ENCODE measurements around the gene NFIA. TPM values are rescaled to one million over a fixed set of nuclear protein-coding genes. Genes with fewer than 3 reads are reported as not detected.

Gene NFIA
- total and polyA plus RNA-seq, 2 donors (not counting 1 experiment from before 2014, with no cell fraction given): 0.28 to 0.54 TPM

GRCh38 chr1:61102041-61102440 is 19.7 kb downstream of the NFIA start:
- Histone ChIP-seq H3K79me2 (ENCODE audit: control insufficient read depth, insufficient read depth, low read length) (no peaks in the 10 kb centered on the region), H3K4me1 (ENCODE audit: control insufficient read depth in 2 of 2, insufficient read depth in 2 of 2, low read length in 2 of 2) (no peaks in the 10 kb centered on the region), H3K27me3 (replicated peaks in 1 of 4; ENCODE audit: control extremely low read depth in 1 of 4, control insufficient read depth in 3 of 4, insufficient read depth in 4 of 4, low read length in 3 of 4) (no peaks in the 10 kb centered on the region), H3K27ac (ENCODE audit: low read length in 2 of 2) (no peak overlapping the region), H3K4me2 (replicated peaks; ENCODE audit: low read depth, low read length, poor library complexity, severe bottlenecking) (no peak overlapping the region), H4K20me1 (ENCODE audit: control insufficient read depth, insufficient read depth, low read length, poor library complexity, severe bottlenecking) (no peaks in the 10 kb centered on the region), H2AFZ (ENCODE audit: insufficient read depth, low read depth, low read length, poor library complexity, severe bottlenecking) (no peak overlapping the region), H3K4me3 (ENCODE audit: control extremely low read depth in 1 of 5, extremely low read depth in 1 of 5, insufficient read depth in 1 of 5, low read depth in 2 of 5, low read length in 4 of 5) (no peak overlapping the region), H3K9me3 (ENCODE audit: control extremely low read depth in 1 of 3, control insufficient read depth in 2 of 3, insufficient read depth in 1 of 3, low read length in 2 of 3) (no peaks in the 10 kb centered on the region), H3K36me3 (replicated peaks in 1 of 2; ENCODE audit: control extremely low read depth in 1 of 2, control insufficient read depth in 1 of 2, extremely low read depth in 1 of 2, insufficient read depth in 2 of 2, low read length in 1 of 2) (no peaks in the 10 kb centered on the region), H3K9ac (ENCODE audit: low read length) (no peak overlapping the region)
- TF ChIP-seq EZH2 (IDR thresholded peaks at IDR 0.05; ENCODE audit: borderline replicate concordance, insufficient read depth, low read depth, low read length, poor library complexity, severe bottlenecking): no peak
- no peak for TF ChIP-seq CTCF (IDR thresholded peaks at IDR 0.05)
- H3K27me3 Mint-ChIP-seq: peaks cover 8% of the 10 kb centered on the region
- H3K27ac Mint-ChIP-seq: no peak overlapping the region
- ATAC-seq (ENCODE audit: low read depth): no peak
- H3K4me3 Mint-ChIP-seq: no peak overlapping the region
- DNase-seq: no peak
- ChIA-PET CTCF (interaction anchor here (1.1 kb wide), 1 partner anchor 52 kb away, joined by 4 read pairs; no protein-coding TSS in a partner anchor), POLR2A (no interaction called here)
- no CpG with 5 or more reads among the region's 1 CpG for WGBS (ENCODE audit: insufficient coverage)
- intact Hi-C loops (cut with micrococcal nuclease): loop anchor here (10.0 kb wide), 1 partner anchor 47 kb away; no protein-coding TSS in a partner anchor
- H3K9me3 Mint-ChIP-seq (ENCODE audit: insufficient read depth): no peaks in the 10 kb centered on the region
- no peaks in the 10 kb centered on the region for H3K4me1 Mint-ChIP-seq

- Mint-ChIP-seq H3K9me3 (ENCODE audit: insufficient read depth) (no peaks in the 10 kb centered on the region), H3K4me3 (no peak overlapping the region), H3K27ac (no peak overlapping the region), H3K4me1 (no peaks in the 10 kb centered on the region), H3K27me3 (peaks cover 3% of the 10 kb centered on the region)
- Histone ChIP-seq H4K20me1 (ENCODE audit: control insufficient read depth, insufficient read depth, low read length, poor library complexity, severe bottlenecking) (no peaks in the 10 kb centered on the region), H3K4me3 (ENCODE audit: control extremely low read depth in 1 of 5, extremely low read depth in 1 of 5, insufficient read depth in 1 of 5, low read depth in 2 of 5, low read length in 4 of 5) (no peak overlapping the region), H3K4me1 (ENCODE audit: control insufficient read depth in 2 of 2, insufficient read depth in 2 of 2, low read length in 2 of 2) (no peaks in the 10 kb centered on the region), H3K36me3 (replicated peaks in 1 of 2; ENCODE audit: control extremely low read depth in 1 of 2, control insufficient read depth in 1 of 2, extremely low read depth in 1 of 2, insufficient read depth in 2 of 2, low read length in 1 of 2) (no peaks in the 10 kb centered on the region), H3K27me3 (replicated peaks in 1 of 4; ENCODE audit: control extremely low read depth in 1 of 4, control insufficient read depth in 3 of 4, insufficient read depth in 4 of 4, low read length in 3 of 4) (no peaks in the 10 kb centered on the region), H2AFZ (ENCODE audit: insufficient read depth, low read depth, low read length, poor library complexity, severe bottlenecking) (no peak overlapping the region), H3K27ac (ENCODE audit: low read length in 2 of 2) (no peak overlapping the region), H3K9me3 (ENCODE audit: control extremely low read depth in 1 of 3, control insufficient read depth in 2 of 3, insufficient read depth in 1 of 3, low read length in 2 of 3) (no peaks in the 10 kb centered on the region), H3K9ac (ENCODE audit: low read length) (no peak overlapping the region), H3K79me2 (ENCODE audit: control insufficient read depth, insufficient read depth, low read length) (no peaks in the 10 kb centered on the region), H3K4me2 (replicated peaks; ENCODE audit: low read depth, low read length, poor library complexity, severe bottlenecking) (no peak overlapping the region)
- intact Hi-C loops (cut with micrococcal nuclease): loop anchor here (10.0 kb wide), 1 partner anchor 48 kb away; no protein-coding TSS in a partner anchor
- 100% methylated on average over 1 of the region's 2 CpGs for WGBS (ENCODE audit: insufficient coverage)
- CTCF ChIA-PET: interaction anchor here (1.1 kb wide), 1 partner anchor 53 kb away, joined by 4 read pairs; no protein-coding TSS in a partner anchor
- no peak for TF ChIP-seq EZH2 (IDR thresholded peaks at IDR 0.05; ENCODE audit: borderline replicate concordance, insufficient read depth, low read depth, low read length, poor library complexity, severe bottlenecking)
- no peak for TF ChIP-seq CTCF (IDR thresholded peaks at IDR 0.05)
- POLR2A ChIA-PET: no interaction called here
- no peak for DNase-seq
- ATAC-seq (ENCODE audit: low read depth): no peak
Measured at GRCh38 chr1:61102621-61103020, 20.3 kb downstream of the NFIA start.

All from B cell (primary cell).